Measurements from ENCODE around the gene CBX8.

Gene CBX8

GRCh38 chr17:79796763-79797491 lies at the start of gene CBX8:
CBX8 (minus strand) TSS chr17:79797077; CDS start chr17:79796998, 79 bp downstream.
- no peak for TF ChIP-seq CTCF (IDR thresholded peaks at IDR 0.05; ENCODE audit: borderline replicate concordance, insufficient read depth, low read depth, low read length)
- H3K4me3 ChIP-seq (ENCODE audit: low read depth, low read length), result peak within 1 kb of the TSS; percentile 63

- no peak overlapping the region for H3K4me3 ChIP-seq (ENCODE audit: low read depth, low read length)
These were observed 48.7 kb upstream of the CBX8 start for GRCh38 chr17:79845601-79845949.

GRCh38 chr17:79844869-79845600 lies 48.2 kb upstream of the CBX8 start:
- peak; percentile 89 for TF ChIP-seq CTCF (IDR thresholded peaks at IDR 0.05; ENCODE audit: borderline replicate concordance, insufficient read depth, low read depth, low read length)
- no peak overlapping the region for H3K4me3 ChIP-seq (ENCODE audit: low read depth, low read length)

More at GRCh38 chr17:79845601-79845949, 48.7 kb upstream of the CBX8 start:
- TF ChIP-seq CTCF (IDR thresholded peaks at IDR 0.05; ENCODE audit: borderline replicate concordance, insufficient read depth, low read depth, low read length), result no peak

- H3K4me3 ChIP-seq (ENCODE audit: low read depth, low read length), result no peak overlapping the region
- TF ChIP-seq CTCF (IDR thresholded peaks at IDR 0.05; ENCODE audit: borderline replicate concordance, insufficient read depth, low read depth, low read length), result no peak
These were observed 47.2 kb upstream of the CBX8 start for GRCh38 chr17:79843816-79844800.

- no peak for TF ChIP-seq CTCF (IDR thresholded peaks at IDR 0.05; ENCODE audit: borderline replicate concordance, insufficient read depth, low read depth, low read length)
- no peak overlapping the region for H3K4me3 ChIP-seq (ENCODE audit: low read depth, low read length)
These were observed 46.6 kb upstream of the CBX8 start for GRCh38 chr17:79843474-79843815.

- TF ChIP-seq CTCF (IDR thresholded peaks at IDR 0.05; ENCODE audit: borderline replicate concordance, insufficient read depth, low read depth, low read length), result no peak
- no peak overlapping the region for H3K4me3 ChIP-seq (ENCODE audit: low read depth, low read length)
These were observed 46.0 kb upstream of the CBX8 start for GRCh38 chr17:79842656-79843473.
